Neuron (in vitro differentiated cells): ENCODE data around the gene CCDC158.

Experiments
- H2AFZ ChIP-seq: one replicate; pipeline ENCODE4 v1.6.1; 2013; ENCODE audit warnings: low read depth, mild to moderate bottlenecking, inconsistent platforms, low read length, moderate library complexity
- H3K27me3 ChIP-seq: one replicate; pipeline ENCODE4 v1.6.1; 2013; ENCODE audit warnings: low read length; ENCODE audit not compliant: insufficient read depth
- H3K36me3 ChIP-seq: one replicate; pipeline ENCODE4 v1.6.1; 2013; ENCODE audit warnings: low read length; ENCODE audit not compliant: insufficient read depth
- H3K4me1 ChIP-seq: one replicate; pipeline ENCODE4 v1.6.1; 2013; ENCODE audit warnings: low read length; ENCODE audit not compliant: insufficient read depth
- H3K4me3 ChIP-seq: 2 replicates; pipeline ENCODE4 v1.5.1; 2013; ENCODE audit warnings: mild to moderate bottlenecking, low read length, moderate library complexity
- H3K9me3 ChIP-seq: one replicate; pipeline ENCODE4 v1.6.1; 2013; ENCODE audit warnings: low read length

CCDC158 gene

GRCh38 chr4:76354517-76355473, 66.1 kb downstream of the CCDC158 start:
- Histone ChIP-seq H3K4me1 (no peaks in the 10 kb centered on the region), H2AFZ (no peak overlapping the region), H3K36me3 (no peaks in the 10 kb centered on the region), H3K9me3 (peaks cover under 1% of the 10 kb centered on the region), H3K27me3 (peaks cover 5% of the 10 kb centered on the region), H3K4me3 (no peak overlapping the region)

- Histone ChIP-seq H3K36me3 (no peaks in the 10 kb centered on the region), H3K4me3 (no peak overlapping the region), H3K9me3 (no peaks in the 10 kb centered on the region), H3K27me3 (peaks cover 3% of the 10 kb centered on the region), H3K4me1 (peaks cover 8% of the 10 kb centered on the region), H2AFZ (no peak overlapping the region)
These were observed 78.1 kb downstream of the CCDC158 start for GRCh38 chr4:76342803-76343202.

GRCh38 chr4:76342191-76342590, 78.8 kb downstream of the CCDC158 start:
- no peak overlapping the region for H2AFZ ChIP-seq
- H3K27me3 ChIP-seq = peaks cover 3% of the 10 kb centered on the region
- no peak overlapping the region for H3K4me3 ChIP-seq
- H3K4me1 ChIP-seq = peaks cover 8% of the 10 kb centered on the region
- no peaks in the 10 kb centered on the region for H3K36me3 ChIP-seq
- no peaks in the 10 kb centered on the region for H3K9me3 ChIP-seq

GRCh38 chr4:76341063-76341462, 79.9 kb downstream of the CCDC158 start:
- H2AFZ ChIP-seq = no peak overlapping the region

GRCh38 chr4:76339364-76339763, 81.6 kb downstream of the CCDC158 start:
- Histone ChIP-seq H3K4me3 (no peak overlapping the region), H2AFZ (no peak overlapping the region), H3K27me3 (peaks cover 3% of the 10 kb centered on the region), H3K4me1 (peaks cover 8% of the 10 kb centered on the region), H3K36me3 (no peaks in the 10 kb centered on the region), H3K9me3 (no peaks in the 10 kb centered on the region)

More at GRCh38 chr4:76341063-76341462, 79.9 kb downstream of the CCDC158 start:
- no peak overlapping the region for H3K4me3 ChIP-seq
- no peaks in the 10 kb centered on the region for H3K9me3 ChIP-seq
- H3K4me1 ChIP-seq = peaks cover 8% of the 10 kb centered on the region
- peaks cover 3% of the 10 kb centered on the region for H3K27me3 ChIP-seq
- no peaks in the 10 kb centered on the region for H3K36me3 ChIP-seq

GRCh38 chr4:76334885-76335284, 86.1 kb downstream of the CCDC158 start:
- no peak overlapping the region for H3K4me3 ChIP-seq
- H3K4me1 ChIP-seq = peaks cover 8% of the 10 kb centered on the region
- peaks cover 5% of the 10 kb centered on the region for H3K27me3 ChIP-seq
- no peaks in the 10 kb centered on the region for H3K36me3 ChIP-seq
- H3K9me3 ChIP-seq = no peaks in the 10 kb centered on the region
- no peak overlapping the region for H2AFZ ChIP-seq

- Histone ChIP-seq H3K4me3 (no peak overlapping the region), H3K27me3 (no peaks in the 10 kb centered on the region), H3K9me3 (no peaks in the 10 kb centered on the region), H3K4me1 (no peaks in the 10 kb centered on the region), H2AFZ (no peak overlapping the region), H3K36me3 (no peaks in the 10 kb centered on the region)
These were observed 94.4 kb downstream of the CCDC158 start for GRCh38 chr4:76326515-76326914.

GRCh38 chr4:76325072-76325471, 95.9 kb downstream of the CCDC158 start:
- no peak overlapping the region for H3K4me3 ChIP-seq
- no peaks in the 10 kb centered on the region for H3K9me3 ChIP-seq
- no peaks in the 10 kb centered on the region for H3K4me1 ChIP-seq
- no peak overlapping the region for H2AFZ ChIP-seq
- H3K27me3 ChIP-seq = no peaks in the 10 kb centered on the region
- H3K36me3 ChIP-seq = no peaks in the 10 kb centered on the region

- Histone ChIP-seq H3K36me3 (no peaks in the 10 kb centered on the region), H3K9me3 (no peaks in the 10 kb centered on the region), H3K4me1 (no peaks in the 10 kb centered on the region), H2AFZ (no peak overlapping the region), H3K4me3 (no peak overlapping the region), H3K27me3 (no peaks in the 10 kb centered on the region)
These were observed 98.7 kb downstream of the CCDC158 start for GRCh38 chr4:76322236-76322635.

GRCh38 chr4:76316131-76316530, 104.8 kb downstream of the CCDC158 start:
- Histone ChIP-seq H3K27me3 (no peaks in the 10 kb centered on the region), H3K36me3 (no peaks in the 10 kb centered on the region), H3K9me3 (peaks cover 6% of the 10 kb centered on the region), H3K4me1 (no peaks in the 10 kb centered on the region), H2AFZ (no peak overlapping the region), H3K4me3 (no peak overlapping the region)

GRCh38 chr4:76315267-76315918, 105.5 kb downstream of the CCDC158 start:
- Histone ChIP-seq H3K4me3 (no peak overlapping the region), H2AFZ (no peak overlapping the region), H3K4me1 (no peaks in the 10 kb centered on the region), H3K9me3 (peaks cover 6% of the 10 kb centered on the region), H3K27me3 (no peaks in the 10 kb centered on the region), H3K36me3 (no peaks in the 10 kb centered on the region)

GRCh38 chr4:76313547-76313946, 107.4 kb downstream of the CCDC158 start:
- H3K9me3 ChIP-seq = peaks cover 6% of the 10 kb centered on the region
- H3K36me3 ChIP-seq = no peaks in the 10 kb centered on the region
- H3K27me3 ChIP-seq = peaks cover under 1% of the 10 kb centered on the region
- H2AFZ ChIP-seq = no peak overlapping the region
- H3K4me1 ChIP-seq = no peaks in the 10 kb centered on the region
- H3K4me3 ChIP-seq = no peak overlapping the region

GRCh38 chr4:76312457-76312856, 108.5 kb downstream of the CCDC158 start:
- Histone ChIP-seq H3K27me3 (peaks cover 7% of the 10 kb centered on the region), H3K4me3 (no peak overlapping the region), H3K9me3 (peaks cover 6% of the 10 kb centered on the region), H2AFZ (no peak overlapping the region), H3K36me3 (no peaks in the 10 kb centered on the region), H3K4me1 (no peaks in the 10 kb centered on the region)
